Measurements from ENCODE around the gene LUZP4.
A peak's percentile ranks its signal among the peaks of the same experiment; 100 is the strongest.
"Not testable (repeated sequence)": the region's sequence is repeated elsewhere in the genome, so short reads cannot be mapped to it uniquely, and the experiment has no call there.

The LUZP4 gene, protein sequence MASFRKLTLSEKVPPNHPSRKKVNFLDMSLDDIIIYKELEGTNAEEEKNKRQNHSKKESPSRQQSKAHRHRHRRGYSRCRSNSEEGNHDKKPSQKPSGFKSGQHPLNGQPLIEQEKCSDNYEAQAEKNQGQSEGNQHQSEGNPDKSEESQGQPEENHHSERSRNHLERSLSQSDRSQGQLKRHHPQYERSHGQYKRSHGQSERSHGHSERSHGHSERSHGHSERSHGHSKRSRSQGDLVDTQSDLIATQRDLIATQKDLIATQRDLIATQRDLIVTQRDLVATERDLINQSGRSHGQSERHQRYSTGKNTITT

DNA sequence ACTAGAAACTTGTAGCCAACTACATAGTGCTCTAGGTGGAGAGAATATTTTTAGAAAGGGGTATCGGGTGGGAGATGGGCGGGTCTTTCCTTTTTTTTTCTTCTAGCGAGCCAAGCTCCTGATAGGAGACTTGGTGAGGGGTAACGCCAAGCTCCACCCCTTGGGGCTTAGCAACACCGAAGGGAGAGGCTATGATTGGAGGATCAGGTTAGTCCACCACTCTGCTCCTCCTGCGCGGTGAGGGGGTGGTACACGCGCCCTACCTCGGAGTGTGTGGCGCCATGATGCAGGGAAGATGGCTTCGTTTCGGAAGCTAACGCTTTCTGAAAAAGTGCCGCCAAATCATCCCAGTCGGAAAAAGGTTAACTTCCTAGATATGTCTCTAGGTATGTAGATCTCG, at the start of gene LUZP4:
Gene LUZP4, plus strand, starts transcription at position 251 of the 400 bp plus-strand sequence. Its CDS starts 45 bp downstream, at position 296.
- intact Hi-C loops (cut with DNase I) = no loop called here
- no peak for DNase-seq

DNA sequence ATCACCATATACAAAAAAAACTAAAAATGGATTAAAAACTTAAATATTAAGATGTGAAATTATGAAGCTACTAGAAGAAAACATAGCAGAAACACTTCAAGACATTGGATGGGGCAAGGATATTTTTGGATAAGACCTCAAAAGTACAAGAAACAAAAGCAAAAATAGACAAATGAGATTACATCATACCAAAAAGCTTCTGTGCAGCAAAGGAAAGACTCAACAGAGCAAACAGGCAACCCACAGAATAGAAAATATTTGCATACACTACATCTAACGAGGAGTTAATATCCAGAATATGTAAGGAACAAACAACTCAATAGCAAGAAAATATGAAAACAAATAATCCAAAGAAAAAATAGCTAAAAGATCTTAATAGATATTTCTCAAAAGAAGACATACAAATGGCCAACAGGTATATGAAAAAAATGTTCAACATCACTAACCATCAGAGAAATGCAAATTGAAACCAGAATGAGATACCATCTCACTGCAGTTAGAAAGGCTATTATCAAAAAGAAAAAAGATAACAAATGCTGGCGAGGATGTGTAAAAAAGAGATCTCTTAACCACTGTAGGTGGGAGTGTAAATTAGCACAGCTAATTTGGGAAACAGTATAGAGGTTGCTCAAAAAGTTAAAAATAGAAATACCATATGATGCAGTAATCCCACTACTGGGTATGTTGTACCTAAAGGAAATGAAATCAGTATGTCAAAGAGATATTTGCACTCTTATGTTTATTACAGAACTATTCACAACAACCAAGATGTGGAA, 37.9 kb upstream of the LUZP4 start:
- intact Hi-C loops (cut with DNase I) = no loop called here
- DNase-seq = no peak

DNA sequence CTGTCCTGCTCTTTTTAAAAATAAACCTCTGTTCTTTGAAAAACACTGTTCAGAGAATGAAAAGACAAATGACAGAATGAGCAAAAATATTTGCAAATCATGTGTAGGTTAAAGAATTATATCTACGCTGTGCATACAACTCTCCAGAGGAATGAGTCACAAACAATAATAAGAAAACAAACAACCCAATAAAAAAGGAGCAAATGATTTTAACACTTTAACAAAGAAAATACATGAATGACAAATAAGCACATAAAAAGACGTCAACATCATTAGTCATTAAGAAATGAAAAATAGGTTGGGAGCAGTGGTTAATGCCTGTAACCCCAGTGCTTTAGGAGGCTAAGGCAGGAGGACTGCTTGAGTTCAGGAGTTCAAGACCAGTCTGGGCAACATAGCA, 34.5 kb upstream of the LUZP4 start:
- intact Hi-C loops (cut with DNase I) = no loop called here
- no peak for DNase-seq

DNA sequence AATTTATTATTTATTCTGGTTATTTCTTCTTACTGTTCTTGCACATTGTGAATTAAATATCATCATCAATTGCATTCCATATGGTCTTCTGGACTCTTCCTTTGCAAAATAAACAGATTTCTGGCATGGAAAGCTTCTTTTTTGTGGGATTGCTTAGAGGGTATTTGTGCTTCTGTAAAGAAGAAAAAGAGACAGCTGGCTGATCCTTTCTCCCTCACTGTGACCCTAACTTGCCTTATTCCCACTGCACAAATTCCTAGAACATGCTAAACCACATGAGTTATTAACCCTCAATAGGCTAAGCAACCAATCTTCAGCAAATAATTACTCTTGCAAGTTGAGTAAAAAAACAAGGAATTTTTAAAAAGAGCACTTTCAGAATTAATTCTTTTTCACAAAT, 31.8 kb upstream of the LUZP4 start:
- no peak for DNase-seq
- intact Hi-C loops (cut with DNase I) = no loop called here

DNA sequence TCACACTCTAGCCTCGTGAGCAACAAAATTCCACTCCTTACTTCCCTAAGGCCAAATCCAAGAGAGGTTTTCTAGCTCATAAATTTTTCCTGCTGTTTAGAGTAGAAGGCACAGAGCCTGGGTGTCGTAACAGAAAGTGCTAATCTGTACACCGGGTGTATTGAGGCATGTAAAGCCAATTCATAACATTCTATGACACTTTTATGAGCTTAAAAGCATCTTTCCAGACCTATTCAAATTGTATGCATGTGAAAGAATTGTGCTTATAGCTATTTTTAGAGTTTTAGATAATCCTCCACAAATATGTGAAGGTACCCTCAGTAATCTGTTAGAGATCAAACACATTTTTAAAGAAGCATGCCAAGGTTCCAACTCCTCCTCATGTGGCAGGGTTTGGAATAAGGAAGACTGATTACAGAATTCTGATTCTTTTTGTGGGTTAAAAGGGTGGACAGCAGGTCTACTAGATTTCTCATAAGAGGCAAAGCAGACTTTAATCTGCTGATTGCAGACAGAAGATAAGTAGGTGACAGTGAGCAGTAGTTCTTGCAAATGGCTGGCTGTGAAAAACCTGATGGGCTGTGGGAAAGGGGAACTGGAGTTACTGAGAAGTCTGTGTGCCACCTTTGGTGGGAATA, 30.2 kb upstream of the LUZP4 start:
- DNase-seq = no peak
- intact Hi-C loops (cut with DNase I) = no loop called here

DNA sequence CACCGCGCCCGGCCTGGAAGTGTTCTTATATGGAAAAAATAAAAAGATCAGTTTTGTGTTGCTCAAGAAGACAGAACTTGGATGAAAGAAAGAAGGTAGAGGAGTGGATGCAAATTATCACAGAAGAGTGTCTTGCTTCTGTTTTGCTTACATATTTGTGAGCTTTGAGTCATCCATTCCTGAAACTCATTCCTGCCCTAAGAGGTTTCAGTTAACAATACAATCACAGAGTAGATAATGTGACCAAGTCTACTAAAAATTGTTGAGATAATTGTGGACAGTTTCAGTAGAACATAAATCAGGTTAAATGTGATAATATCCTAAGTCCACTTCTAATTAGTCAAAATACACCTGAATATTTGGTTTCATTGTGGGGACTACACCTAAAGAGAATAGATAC, 29.2 kb upstream of the LUZP4 start:
- intact Hi-C loops (cut with DNase I) = no loop called here
- DNase-seq = no peak

DNA sequence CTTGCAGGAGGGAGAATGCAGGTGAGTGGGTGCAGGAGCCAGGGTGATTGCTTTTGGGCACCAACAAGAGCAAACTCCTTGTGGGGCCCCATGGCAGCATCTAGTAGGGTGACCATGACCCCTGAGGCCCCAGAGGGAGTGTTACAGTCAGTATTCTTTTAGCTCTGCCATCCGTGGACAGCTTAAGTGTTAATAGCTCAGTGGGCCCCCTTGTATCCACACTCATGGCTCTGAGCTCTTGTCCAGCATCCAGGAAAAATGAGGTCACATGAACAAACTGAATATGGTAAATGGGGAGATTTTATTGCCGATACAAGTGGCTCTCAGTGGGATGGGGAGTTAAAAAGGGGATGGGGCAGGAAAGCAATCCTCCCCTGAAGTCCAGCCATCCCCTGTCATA, 28.4 kb upstream of the LUZP4 start:
- intact Hi-C loops (cut with DNase I) = no loop called here

DNA sequence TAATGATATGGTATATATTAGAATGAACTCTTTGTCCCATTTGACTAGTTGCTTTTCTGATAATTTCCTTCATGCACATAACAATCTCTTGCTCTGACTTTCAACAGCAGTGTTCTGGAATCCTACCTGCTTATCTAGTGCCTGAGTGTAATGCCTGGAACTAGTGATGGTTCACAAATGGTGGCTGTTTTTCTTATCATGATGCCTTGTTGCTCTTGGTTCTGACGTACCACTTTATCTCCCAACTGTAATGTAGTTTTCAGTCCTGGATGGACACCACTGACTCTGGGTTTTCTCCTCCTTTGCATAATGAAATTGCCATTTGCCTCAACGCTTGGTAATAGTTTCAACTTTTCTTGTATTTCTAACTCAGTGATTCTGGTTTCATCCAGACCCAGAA, 25.5 kb upstream of the LUZP4 start:
- no peak for DNase-seq
- intact Hi-C loops (cut with DNase I) = no loop called here

More for the DNA sequence above, 28.4 kb upstream of the LUZP4 start:
- DNase-seq = no peak

DNA sequence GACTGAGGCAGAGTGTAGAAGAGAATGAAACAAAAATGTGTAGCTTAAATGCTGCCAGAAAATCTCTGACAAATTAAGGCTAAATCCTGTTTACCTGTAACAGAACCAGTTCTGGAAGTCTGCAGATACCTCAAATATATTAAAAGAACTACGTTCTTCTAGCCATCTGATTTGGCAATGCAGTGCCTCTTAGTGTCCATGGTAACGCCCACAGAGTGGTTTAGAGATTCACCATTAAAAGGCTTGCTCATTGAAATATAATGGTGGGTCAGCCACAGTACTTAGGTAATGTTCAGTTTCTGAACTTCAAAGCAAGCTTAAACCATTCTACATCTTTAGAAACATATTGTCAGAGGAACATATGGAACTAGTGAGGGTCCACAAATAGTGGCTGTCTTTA, 23.2 kb upstream of the LUZP4 start:
- DNase-seq = no peak
- intact Hi-C loops (cut with DNase I) = no loop called here

DNA sequence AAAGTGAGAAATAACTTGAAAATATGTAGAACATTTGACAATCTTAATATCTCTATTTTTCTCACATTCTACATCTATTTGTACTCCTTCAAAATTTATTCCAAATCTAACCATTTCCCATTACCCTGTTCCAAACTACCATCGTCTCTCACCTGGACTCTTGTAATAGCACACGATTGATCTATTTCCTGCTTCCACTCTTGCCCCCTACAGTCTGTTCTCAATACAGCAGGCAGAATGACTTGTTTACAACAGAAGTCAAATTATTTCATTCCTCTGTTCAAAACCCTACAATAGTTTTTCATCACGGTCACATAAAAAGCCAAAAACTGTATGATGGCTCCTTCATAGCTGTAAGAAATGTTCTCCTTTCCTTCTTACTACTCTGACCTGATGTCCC, 21.1 kb upstream of the LUZP4 start:
- no peak for DNase-seq
- intact Hi-C loops (cut with DNase I) = no loop called here

DNA sequence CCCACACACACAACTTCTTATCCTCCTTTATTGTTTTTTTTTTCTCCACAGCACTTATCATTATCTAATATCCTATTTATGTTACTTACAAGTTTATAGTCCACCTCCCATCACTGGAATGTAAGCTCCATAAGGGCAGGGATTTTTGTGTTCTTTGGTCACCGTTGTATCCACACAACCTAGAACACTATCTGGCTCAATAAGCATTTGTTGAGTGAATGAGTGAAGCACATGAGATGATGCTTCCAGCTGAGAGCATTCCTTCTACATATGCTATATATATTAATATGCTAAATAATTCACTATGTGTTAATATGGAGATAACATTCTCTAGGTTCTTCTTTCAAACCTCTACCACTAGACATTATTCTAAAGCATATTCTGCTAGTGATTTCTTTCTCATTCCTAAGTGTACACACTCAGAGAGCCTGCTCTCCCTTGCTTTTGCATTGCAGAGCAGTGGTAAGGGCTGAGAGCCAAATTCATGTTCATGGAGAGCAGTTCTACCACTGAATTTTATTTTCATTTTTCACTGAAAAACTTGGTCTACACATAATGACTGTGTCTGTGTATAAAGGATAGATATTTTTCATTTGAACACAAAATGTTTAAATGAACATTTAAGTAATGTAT, 20.3 kb upstream of the LUZP4 start:
- intact Hi-C loops (cut with DNase I) = no loop called here
- no peak for DNase-seq

DNA sequence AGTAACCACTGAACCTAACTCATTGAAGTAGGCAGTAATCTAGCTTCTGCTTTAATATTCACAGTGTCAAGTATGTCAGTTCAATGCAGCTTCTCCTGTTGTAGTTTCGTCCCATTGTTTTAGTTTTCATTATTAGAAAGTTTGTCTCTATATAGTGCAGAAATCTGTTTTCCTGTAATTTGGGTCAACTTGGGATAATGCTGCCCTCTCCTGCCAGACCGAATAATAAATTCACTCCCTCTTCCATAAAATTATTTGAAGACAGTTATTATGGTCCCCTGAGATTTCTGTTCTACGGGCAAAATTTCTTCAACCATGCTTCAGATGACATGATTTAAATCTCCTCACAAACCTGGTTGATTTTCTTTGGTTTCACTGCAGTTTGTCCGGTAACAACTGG, 4.6 kb upstream of the LUZP4 start:
- intact Hi-C loops (cut with DNase I) = no loop called here
- no peak for DNase-seq

DNA sequence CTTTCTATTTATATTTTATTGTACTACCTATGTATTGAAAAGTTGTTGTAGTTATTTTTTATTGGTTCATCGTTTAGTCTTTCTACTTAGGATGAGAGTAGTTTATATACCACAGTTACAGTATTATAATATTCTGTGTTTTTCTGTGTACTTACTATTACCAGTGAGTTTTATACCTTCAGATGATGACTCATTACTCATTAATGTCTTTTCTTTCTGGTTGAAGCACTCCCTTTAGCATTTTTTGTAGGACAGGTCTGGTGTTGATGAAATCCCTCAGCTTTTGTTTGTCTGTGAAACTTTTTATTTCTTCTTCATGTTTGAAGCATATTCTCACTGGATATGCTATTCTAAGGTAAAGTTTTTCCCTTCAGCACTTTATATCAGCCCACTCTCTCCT, 7.7 kb downstream of the LUZP4 start:
- no peak for DNase-seq
- intact Hi-C loops (cut with DNase I) = no loop called here

DNA sequence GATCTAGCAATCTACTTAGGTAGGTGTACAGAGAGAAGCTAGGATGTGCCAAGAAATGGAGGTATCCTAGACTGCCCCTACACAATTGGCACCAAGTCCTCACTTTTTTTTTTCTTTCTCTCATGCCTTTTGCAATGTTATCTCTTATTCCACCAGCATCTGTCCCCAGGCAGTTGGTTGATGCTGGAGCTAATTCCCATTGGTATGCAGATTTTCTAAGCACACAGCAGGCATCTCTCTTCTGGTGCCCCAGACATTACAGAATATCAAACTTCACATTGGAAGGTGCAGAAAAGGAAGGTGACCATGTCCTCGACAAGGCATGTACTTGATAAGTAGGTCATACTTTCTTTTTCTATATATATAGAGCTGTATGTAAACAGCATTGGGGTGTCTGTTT, 21.6 kb downstream of the LUZP4 start:
- intact Hi-C loops (cut with DNase I) = no loop called here
- no peak for DNase-seq

DNA sequence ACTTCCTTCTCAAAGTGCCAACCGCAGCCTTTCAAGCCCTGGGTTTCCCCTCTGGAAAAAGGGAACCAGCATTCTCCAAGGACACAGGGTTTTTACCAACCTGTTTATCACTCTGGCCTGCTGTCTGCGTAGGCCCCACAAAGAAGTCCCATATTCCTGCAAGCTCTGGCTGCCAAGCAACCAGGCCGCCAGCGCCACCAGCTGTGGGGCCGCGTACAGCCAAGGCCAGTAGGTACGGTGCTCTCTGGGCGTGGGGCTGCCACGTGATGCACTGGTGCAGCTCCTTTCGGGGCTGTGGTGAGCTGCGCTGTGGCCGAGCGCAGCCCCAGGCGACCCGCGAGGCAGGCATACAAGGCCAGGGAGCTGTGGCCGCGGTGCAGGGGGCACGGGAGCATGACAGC, 22.1 kb downstream of the LUZP4 start:
- peak in 7 of 10 donors; percentile 10 to 90 (median 47) for DNase-seq
- intact Hi-C loops (cut with DNase I) = no loop called here

DNA sequence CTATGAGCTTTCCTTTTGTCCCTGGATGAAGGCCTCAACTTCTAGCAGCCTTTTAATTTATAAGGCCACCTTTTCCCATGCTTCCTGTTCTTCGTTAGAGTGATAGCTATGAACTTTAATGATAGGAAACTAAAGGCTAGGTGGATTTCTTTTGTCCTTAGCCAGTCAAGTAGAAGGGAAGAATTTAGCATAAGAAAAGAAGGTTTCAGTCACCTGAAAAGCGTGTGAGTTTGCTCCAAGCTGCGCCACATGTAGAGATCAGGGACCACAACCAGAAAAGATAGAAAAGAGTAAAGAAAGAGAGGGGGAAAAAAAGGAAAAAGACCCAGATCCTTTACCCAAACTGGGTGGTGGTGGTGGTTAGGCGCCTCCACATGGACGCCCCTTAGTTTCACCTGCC, 28.6 kb downstream of the LUZP4 start:
- DNase-seq = no peak
- intact Hi-C loops (cut with DNase I) = no loop called here

DNA sequence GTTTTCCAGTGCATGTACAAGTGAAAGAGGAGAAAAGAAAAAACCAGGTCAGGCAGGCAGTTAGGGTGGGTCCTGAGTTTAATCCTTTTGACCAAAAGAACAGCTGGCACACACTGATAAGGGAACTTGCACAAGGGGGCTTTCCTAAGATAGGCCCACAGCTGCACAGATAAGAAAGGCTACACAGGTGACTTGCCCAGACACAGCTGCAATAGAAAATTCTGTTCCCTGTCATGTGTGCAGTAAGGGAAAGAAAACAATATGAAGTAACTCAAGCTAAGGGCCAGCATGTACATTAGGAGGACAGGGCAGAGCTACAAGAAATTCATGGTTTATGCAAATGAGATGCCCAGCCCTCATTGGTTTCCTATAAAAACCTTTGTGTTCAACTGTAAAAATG, 32.9 kb downstream of the LUZP4 start:
- intact Hi-C loops (cut with DNase I) = no loop called here

DNA sequence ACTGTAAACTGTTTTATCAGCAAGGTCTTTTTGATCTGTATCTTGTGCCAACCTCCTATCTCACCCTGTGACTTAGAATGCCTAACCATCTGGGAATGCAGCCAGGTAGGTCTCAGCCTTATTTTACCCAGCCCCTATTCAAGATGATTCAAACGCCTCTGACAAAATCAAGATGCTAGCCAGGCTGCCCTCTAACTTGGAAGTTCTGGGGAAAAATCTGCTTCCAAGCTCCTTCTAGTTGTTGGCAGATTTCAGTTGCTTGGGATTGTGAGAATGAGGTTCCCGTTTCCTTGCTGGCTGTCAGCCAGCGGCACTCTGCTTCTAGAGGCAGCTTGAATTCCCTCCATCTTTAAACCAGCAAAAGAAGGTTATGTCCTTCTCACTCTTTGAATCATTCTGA, 34.7 kb downstream of the LUZP4 start:
- DNase-seq = peak in 4 of 10 donors; percentile 3 to 83 (median 16)
- intact Hi-C loops (cut with DNase I) = no loop called here

More for the DNA sequence above, 32.9 kb downstream of the LUZP4 start:
- no peak for DNase-seq

DNA sequence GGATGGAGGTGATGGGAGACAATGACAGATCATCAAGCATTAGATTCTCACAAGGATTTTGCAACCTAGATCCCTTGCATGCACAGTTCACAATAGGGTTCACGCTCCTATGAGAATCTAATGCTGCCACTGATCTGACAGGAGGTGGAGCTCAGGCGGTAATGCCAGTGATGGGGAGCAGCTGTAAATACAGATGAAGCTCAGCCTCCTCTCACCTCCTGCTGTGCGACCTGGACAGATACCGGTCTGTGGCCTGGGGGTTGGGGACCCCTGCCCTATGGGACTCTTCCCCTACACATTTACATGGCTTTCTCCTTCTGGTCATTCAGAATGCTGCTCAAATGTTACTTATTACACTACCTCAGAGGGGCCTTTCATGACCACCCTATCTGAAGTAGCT, 39.8 kb downstream of the LUZP4 start:
- DNase-seq = not testable (repeated sequence)
- intact Hi-C loops (cut with DNase I) = loop anchor here (5.0 kb wide), 1 partner anchor 363 kb away; no protein-coding TSS in a partner anchor

DNA sequence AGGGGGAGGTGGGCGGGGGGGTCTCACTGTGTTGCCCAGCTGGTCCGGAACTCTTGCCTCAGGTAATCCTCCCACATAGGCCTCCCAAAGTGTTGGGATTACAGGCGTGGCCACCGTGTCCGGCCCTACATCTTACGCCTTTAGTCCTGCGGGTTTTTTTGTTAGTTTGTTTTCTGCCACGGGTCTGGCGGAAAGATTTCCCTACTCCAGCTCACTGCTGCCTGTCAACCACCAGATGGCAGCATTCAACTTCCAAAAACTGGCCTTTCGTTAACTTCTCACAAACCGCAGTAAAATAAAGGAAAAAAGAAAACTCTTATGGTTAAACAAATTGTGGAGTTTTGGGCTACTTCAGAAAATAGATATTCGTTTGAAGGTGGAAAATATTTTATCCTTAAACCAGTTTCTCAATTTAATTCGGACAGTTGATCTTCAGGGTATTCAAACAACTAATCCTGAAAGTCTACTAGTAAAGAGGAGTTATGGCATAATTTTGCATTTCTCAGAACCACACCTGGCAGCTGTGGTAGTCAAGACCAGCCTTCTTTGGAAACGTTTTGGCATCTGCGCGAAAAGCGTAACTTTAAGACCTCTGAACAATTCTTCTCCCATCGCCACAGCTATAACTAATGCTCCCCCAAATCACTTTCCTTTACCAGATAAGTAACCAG, 41.1 kb downstream of the LUZP4 start:
- intact Hi-C loops (cut with DNase I) = loop anchor here (1.0 to 10.0 kb wide), 2 partner anchors 234 to 313 kb away; partner anchors contain the start of gene PLS3
- peak in 7 of 10 donors; percentile 19 to 86 (median 35) for DNase-seq
